Measurements from ENCODE around the gene SLC44A2. TPM values are rescaled to one million over a fixed set of nuclear protein-coding genes. Genes with fewer than 3 reads are reported as not detected.
A peak's percentile ranks its signal among the peaks of the same experiment; 100 is the strongest.

The SLC44A2 gene
- total and polyA plus RNA-seq, 2 donors from 2014 or later: 150 to 345 TPM

- H3K27ac ChIP-seq (ENCODE audit: low read depth in 2 of 2, low read length in 2 of 2): no peak overlapping the region
- TF ChIP-seq CTCF (IDR thresholded peaks at IDR 0.05; ENCODE audit: borderline replicate concordance, extremely low read depth, insufficient read depth): no peak
- no peaks in the 10 kb centered on the region for H3K27me3 ChIP-seq (ENCODE audit: control insufficient read depth, insufficient read depth, low read length)
- no peak overlapping the region for H3K4me3 ChIP-seq (ENCODE audit: low read length in 3 of 3)
- no peaks in the 10 kb centered on the region for H3K9me3 ChIP-seq (ENCODE audit: control insufficient read depth in 2 of 3, insufficient read depth in 1 of 3, low read length in 3 of 3)
- peaks cover 2 to 30% (median 18%) of the 10 kb centered on the region in 3 donors for H3K36me3 ChIP-seq (ENCODE audit: control insufficient read depth in 2 of 3, insufficient read depth in 3 of 3, low read length in 3 of 3)
- DNase-seq (no peak), FAIRE-seq (no peak)
- no peak overlapping the region for H3K9ac ChIP-seq (ENCODE audit: low read length in 3 of 3)
- peaks cover 0 to 8% (median 0%) of the 10 kb centered on the region in 3 donors for H3K4me1 ChIP-seq (ENCODE audit: control insufficient read depth in 2 of 3, insufficient read depth in 2 of 3, low read depth in 1 of 3, low read length in 3 of 3)
- intact Hi-C loops (cut with DNase I): loop anchor here (5.0 kb wide), 1 partner anchor 58 kb away; no protein-coding TSS in a partner anchor
These were observed 15.0 kb downstream of the SLC44A2 start for GRCh38 chr19:10640361-10640760.

GRCh38 chr19:10641248-10641647 is 15.9 kb downstream of the SLC44A2 start:
- no peak for TF ChIP-seq CTCF (IDR thresholded peaks at IDR 0.05; ENCODE audit: borderline replicate concordance, extremely low read depth, insufficient read depth)
- FAIRE-seq (no peak), DNase-seq (no peak)
- Histone ChIP-seq H3K9me3 (ENCODE audit: control insufficient read depth in 2 of 3, insufficient read depth in 1 of 3, low read length in 3 of 3) (no peaks in the 10 kb centered on the region), H3K27me3 (ENCODE audit: control insufficient read depth, insufficient read depth, low read length) (no peaks in the 10 kb centered on the region), H3K9ac (ENCODE audit: low read length in 3 of 3) (no peak overlapping the region), H3K36me3 (ENCODE audit: control insufficient read depth in 2 of 3, insufficient read depth in 3 of 3, low read length in 3 of 3) (peaks cover 2 to 28% (median 18%) of the 10 kb centered on the region in 3 donors), H3K4me3 (ENCODE audit: low read length in 3 of 3) (no peak overlapping the region), H3K27ac (ENCODE audit: low read depth in 2 of 2, low read length in 2 of 2) (no peak overlapping the region), H3K4me1 (ENCODE audit: control insufficient read depth in 2 of 3, insufficient read depth in 2 of 3, low read depth in 1 of 3, low read length in 3 of 3) (peaks cover 0 to 8% (median 0%) of the 10 kb centered on the region in 3 donors)
- intact Hi-C loops (cut with DNase I): loop anchor here (5.0 kb wide), 1 partner anchor 59 kb away; no protein-coding TSS in a partner anchor

- H3K9ac ChIP-seq (ENCODE audit: low read length in 3 of 3): no peak overlapping the region
- no peaks in the 10 kb centered on the region for H3K27me3 ChIP-seq (ENCODE audit: control insufficient read depth, insufficient read depth, low read length)
- H3K9me3 ChIP-seq (ENCODE audit: control insufficient read depth in 2 of 3, insufficient read depth in 1 of 3, low read length in 3 of 3): no peaks in the 10 kb centered on the region
- H3K4me3 ChIP-seq (ENCODE audit: low read length in 3 of 3): no peak overlapping the region
- no peak for TF ChIP-seq CTCF (IDR thresholded peaks at IDR 0.05; ENCODE audit: borderline replicate concordance, extremely low read depth, insufficient read depth)
- DNase-seq: peak in 4 of 5 donors; percentile 42 to 69 (median 58)
- FAIRE-seq: no peak
- no peak overlapping the region for H3K27ac ChIP-seq (ENCODE audit: low read depth in 2 of 2, low read length in 2 of 2)
- peaks cover 2 to 17% (median 11%) of the 10 kb centered on the region in 3 donors for H3K36me3 ChIP-seq (ENCODE audit: control insufficient read depth in 2 of 3, insufficient read depth in 3 of 3, low read length in 3 of 3)
- H3K4me1 ChIP-seq (ENCODE audit: control insufficient read depth in 2 of 3, insufficient read depth in 2 of 3, low read depth in 1 of 3, low read length in 3 of 3): peaks cover 0 to 8% (median 0%) of the 10 kb centered on the region in 3 donors
- intact Hi-C loops (cut with DNase I): loop anchor here (5.0 kb wide), 1 partner anchor 60 kb away; no protein-coding TSS in a partner anchor
These were observed 17.3 kb downstream of the SLC44A2 start for GRCh38 chr19:10642473-10643171.

Data from kidney (tissue), 14 donors.